Measurements from ENCODE around the gene UBALD1.

Gene UBALD1

DNA sequence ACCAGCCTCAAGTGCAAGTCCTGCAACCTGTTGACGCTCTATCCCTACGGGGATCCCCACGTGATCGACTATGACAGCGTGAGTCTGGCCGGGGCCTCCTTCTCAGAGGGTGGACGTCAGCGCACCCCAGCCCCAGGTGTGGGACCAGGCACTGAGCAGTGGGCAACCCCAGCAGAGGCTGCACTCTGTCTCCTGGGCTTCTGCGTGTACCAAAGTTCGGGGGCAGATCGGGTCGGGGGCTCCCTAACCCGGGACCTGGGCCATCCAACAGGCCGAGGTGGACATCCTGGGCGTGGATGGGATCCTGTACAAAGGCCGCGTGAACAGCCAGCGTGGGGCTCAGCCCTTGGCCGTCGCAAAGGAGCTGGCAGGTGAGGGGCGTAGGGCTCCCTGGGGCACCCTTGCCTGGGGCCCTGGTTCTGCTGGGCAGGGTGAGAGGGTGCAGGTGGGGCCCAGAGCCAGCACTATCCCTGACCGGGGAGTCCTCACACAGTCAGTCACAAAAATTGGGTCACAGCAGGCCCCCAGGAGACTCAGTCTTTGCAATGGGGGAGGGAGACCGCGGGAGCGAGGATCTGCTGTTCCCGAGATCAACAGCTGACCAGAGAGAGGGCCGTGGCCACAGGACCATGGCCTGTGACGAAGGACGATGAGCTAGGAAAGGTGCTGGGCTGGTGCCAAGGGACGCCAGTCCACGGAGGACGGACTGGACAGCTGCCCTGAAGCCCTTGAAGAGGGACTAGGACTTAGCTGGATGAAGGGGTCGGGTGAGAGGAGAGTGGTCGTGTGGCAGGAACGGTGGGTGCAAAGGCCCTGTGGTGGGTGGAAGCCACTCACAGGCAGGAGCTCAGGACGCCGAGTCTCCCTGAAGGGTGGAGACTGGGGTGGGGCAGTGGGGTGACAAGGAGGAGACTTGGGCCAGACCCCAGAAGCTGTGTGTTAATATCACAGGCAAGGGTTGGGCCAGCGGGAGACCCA lies 20.0 kb downstream of the UBALD1 start:
- no peaks in the 10 kb centered on the region for H4K20me1 ChIP-seq (ENCODE audit: insufficient read depth, low read length)
- no peak overlapping the region for H3K4me3 ChIP-seq (ENCODE audit: low read length)
- H3K79me2 ChIP-seq (ENCODE audit: low read length): no peaks in the 10 kb centered on the region
- no peaks in the 10 kb centered on the region for H3K4me1 ChIP-seq (ENCODE audit: low read length)
- no peak overlapping the region for H3K4me2 ChIP-seq (ENCODE audit: low read length)
- no peak for TF ChIP-seq EZH2phosphoT487 (IDR thresholded peaks at IDR 0.05; ENCODE audit: low read depth)
- TF ChIP-seq, protein P1, sequence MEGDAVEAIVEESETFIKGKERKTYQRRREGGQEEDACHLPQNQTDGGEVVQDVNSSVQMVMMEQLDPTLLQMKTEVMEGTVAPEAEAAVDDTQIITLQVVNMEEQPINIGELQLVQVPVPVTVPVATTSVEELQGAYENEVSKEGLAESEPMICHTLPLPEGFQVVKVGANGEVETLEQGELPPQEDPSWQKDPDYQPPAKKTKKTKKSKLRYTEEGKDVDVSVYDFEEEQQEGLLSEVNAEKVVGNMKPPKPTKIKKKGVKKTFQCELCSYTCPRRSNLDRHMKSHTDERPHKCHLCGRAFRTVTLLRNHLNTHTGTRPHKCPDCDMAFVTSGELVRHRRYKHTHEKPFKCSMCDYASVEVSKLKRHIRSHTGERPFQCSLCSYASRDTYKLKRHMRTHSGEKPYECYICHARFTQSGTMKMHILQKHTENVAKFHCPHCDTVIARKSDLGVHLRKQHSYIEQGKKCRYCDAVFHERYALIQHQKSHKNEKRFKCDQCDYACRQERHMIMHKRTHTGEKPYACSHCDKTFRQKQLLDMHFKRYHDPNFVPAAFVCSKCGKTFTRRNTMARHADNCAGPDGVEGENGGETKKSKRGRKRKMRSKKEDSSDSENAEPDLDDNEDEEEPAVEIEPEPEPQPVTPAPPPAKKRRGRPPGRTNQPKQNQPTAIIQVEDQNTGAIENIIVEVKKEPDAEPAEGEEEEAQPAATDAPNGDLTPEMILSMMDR (IDR thresholded peaks at IDR 0.05; ENCODE audit: low read depth, low read length): no peak
- H3K27me3 ChIP-seq (ENCODE audit: low read depth, low read length): peaks cover 10% of the 10 kb centered on the region; the same call in 1 of the 2 replicates
- H3K9me3 ChIP-seq (ENCODE audit: insufficient read depth, low read length): no peaks in the 10 kb centered on the region
- H2AFZ ChIP-seq (ENCODE audit: low read depth, low read length): no peak overlapping the region
- H3K27ac ChIP-seq (ENCODE audit: low read length): no peak overlapping the region
- no peak overlapping the region for H3K9ac ChIP-seq (ENCODE audit: low read length)
- no peaks in the 10 kb centered on the region for H3K36me3 ChIP-seq (replicated peaks; ENCODE audit: low read depth, low read length)

DNA sequence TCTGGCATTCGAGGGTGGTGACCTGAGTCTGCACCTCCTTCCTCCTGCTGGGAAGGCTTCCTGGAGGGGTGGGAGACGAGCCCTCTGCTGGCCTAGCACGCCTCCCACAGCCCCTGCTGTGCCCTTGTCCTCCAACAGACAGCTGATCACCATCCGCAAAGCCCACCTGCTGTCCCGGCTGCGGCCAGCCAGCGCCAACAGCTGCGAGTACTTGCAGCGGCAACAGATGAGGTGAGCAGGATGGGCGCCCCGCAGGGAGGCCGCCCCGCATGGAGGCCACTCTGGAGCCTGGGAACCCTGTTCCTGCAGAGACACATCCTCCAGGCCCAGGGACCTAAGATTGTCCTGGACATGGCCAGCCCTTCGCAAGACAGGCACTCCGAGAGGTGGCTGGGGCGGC lies 21.6 kb downstream of the UBALD1 start:
- Histone ChIP-seq H3K27me3 (ENCODE audit: low read depth, low read length) (0 out of 2 replicates have a peak, but pooled peaks cover 7% of the 10 kb centered on the region), H3K79me2 (ENCODE audit: low read length) (no peaks in the 10 kb centered on the region), H3K9ac (ENCODE audit: low read length) (no peak overlapping the region), H3K4me3 (ENCODE audit: low read length) (no peak overlapping the region), H2AFZ (ENCODE audit: low read depth, low read length) (no peak overlapping the region), H4K20me1 (ENCODE audit: insufficient read depth, low read length) (no peaks in the 10 kb centered on the region), H3K9me3 (ENCODE audit: insufficient read depth, low read length) (no peaks in the 10 kb centered on the region; the same call in 1 of the 2 replicates), H3K4me2 (ENCODE audit: low read length) (no peak overlapping the region), H3K36me3 (replicated peaks; ENCODE audit: low read depth, low read length) (no peaks in the 10 kb centered on the region), H3K27ac (ENCODE audit: low read length) (no peak overlapping the region), H3K4me1 (ENCODE audit: low read length) (no peaks in the 10 kb centered on the region)
- no peak for TF ChIP-seq EZH2phosphoT487 (IDR thresholded peaks at IDR 0.05; ENCODE audit: low read depth)
- TF ChIP-seq, protein P1 (IDR thresholded peaks at IDR 0.05; ENCODE audit: low read depth, low read length): no peak

DNA sequence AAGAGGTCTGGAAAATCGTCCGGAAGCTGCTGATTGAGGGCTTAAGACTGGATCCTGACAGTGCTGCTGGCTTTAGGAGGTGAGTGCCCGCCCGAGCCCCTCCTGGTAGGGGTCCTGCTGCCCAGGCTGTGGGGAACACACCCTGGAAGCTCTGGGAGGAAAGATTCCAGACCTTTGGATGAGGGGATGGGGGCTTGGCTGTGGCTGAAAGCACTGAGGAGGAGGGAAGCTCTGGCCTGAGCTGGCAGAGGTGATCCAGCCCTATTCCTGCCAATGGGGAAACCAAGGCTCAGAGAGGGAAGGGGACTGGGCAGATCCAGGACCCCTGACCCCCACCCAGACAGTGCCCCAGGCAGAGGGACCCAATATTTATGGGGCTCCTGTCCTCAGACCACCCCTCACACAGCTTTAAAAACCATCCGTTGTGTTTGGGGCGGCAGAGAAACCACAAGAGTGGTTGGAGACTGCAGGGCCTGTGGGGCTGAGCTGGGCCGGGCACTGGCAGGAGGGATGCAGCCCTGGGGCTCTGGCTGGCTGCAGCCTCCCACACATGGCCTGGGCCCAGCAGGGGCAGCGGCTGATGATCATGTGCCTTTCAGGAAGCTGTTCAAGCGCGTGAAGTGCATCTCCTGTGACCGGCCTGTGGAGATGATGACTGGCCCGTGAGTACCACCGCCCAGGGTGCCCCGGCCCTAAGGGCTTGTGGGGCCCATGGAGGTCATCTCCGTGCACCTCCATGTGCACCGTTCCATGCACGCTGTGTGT lies 22.8 kb downstream of the UBALD1 start:
- Histone ChIP-seq H3K27ac (ENCODE audit: low read length) (no peak overlapping the region), H3K4me3 (ENCODE audit: low read length) (no peak overlapping the region), H3K4me2 (ENCODE audit: low read length) (no peak overlapping the region), H3K9ac (ENCODE audit: low read length) (no peak overlapping the region), H3K36me3 (replicated peaks; ENCODE audit: low read depth, low read length) (no peaks in the 10 kb centered on the region), H3K4me1 (ENCODE audit: low read length) (no peaks in the 10 kb centered on the region), H3K9me3 (ENCODE audit: insufficient read depth, low read length) (no peaks in the 10 kb centered on the region; the same call in 1 of the 2 replicates), H3K79me2 (ENCODE audit: low read length) (no peaks in the 10 kb centered on the region), H3K27me3 (ENCODE audit: low read depth, low read length) (0 out of 2 replicates have a peak, but pooled peaks cover 7% of the 10 kb centered on the region), H4K20me1 (ENCODE audit: insufficient read depth, low read length) (no peaks in the 10 kb centered on the region), H2AFZ (ENCODE audit: low read depth, low read length) (no peak overlapping the region)
- TF ChIP-seq, protein P1 (IDR thresholded peaks at IDR 0.05; ENCODE audit: low read depth, low read length): no peak
- no peak for TF ChIP-seq EZH2phosphoT487 (IDR thresholded peaks at IDR 0.05; ENCODE audit: low read depth)

DNA sequence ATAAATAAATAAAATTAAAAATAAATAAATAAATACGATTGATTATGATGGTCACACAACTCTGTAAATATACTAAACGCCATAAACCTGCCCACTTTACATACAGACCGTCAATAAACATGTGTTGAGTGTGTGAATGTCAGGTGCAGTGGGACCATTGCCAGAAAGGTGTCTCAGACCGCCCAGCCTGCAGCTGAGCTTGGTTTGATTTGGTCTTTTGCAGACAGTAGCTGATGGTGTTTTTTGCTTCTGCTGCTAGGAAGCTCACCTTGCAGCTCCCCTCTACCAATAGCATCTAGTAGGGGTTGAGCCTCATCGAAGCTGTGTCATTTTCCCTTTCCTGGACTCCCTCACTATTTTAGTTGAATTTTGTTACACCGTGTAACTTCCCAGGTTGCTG lies 23.5 kb downstream of the UBALD1 start:
- Histone ChIP-seq H3K79me2 (ENCODE audit: low read length) (no peaks in the 10 kb centered on the region), H3K4me1 (ENCODE audit: low read length) (no peaks in the 10 kb centered on the region)
- TF ChIP-seq, protein P1 (IDR thresholded peaks at IDR 0.05; ENCODE audit: low read depth, low read length): no peak
- no peak for TF ChIP-seq EZH2phosphoT487 (IDR thresholded peaks at IDR 0.05; ENCODE audit: low read depth)

More for the DNA sequence above, 23.5 kb downstream of the UBALD1 start:
- Histone ChIP-seq H2AFZ (ENCODE audit: low read depth, low read length) (no peak overlapping the region), H3K9me3 (ENCODE audit: insufficient read depth, low read length) (no peaks in the 10 kb centered on the region; the same call in 1 of the 2 replicates), H4K20me1 (ENCODE audit: insufficient read depth, low read length) (no peaks in the 10 kb centered on the region), H3K9ac (ENCODE audit: low read length) (no peak overlapping the region), H3K36me3 (replicated peaks; ENCODE audit: low read depth, low read length) (no peaks in the 10 kb centered on the region), H3K4me3 (ENCODE audit: low read length) (no peak overlapping the region), H3K27me3 (ENCODE audit: low read depth, low read length) (0 out of 2 replicates have a peak, but pooled peaks cover 14% of the 10 kb centered on the region), H3K27ac (ENCODE audit: low read length) (no peak overlapping the region), H3K4me2 (ENCODE audit: low read length) (no peak overlapping the region)

Measured in OCI-LY3 (cell line).